ENCODE results near the gene SPRED1.
"Not testable (repeated sequence)": the region's sequence is repeated elsewhere in the genome, so short reads cannot be mapped to it uniquely, and the experiment has no call there.

SPRED1 gene

DNA sequence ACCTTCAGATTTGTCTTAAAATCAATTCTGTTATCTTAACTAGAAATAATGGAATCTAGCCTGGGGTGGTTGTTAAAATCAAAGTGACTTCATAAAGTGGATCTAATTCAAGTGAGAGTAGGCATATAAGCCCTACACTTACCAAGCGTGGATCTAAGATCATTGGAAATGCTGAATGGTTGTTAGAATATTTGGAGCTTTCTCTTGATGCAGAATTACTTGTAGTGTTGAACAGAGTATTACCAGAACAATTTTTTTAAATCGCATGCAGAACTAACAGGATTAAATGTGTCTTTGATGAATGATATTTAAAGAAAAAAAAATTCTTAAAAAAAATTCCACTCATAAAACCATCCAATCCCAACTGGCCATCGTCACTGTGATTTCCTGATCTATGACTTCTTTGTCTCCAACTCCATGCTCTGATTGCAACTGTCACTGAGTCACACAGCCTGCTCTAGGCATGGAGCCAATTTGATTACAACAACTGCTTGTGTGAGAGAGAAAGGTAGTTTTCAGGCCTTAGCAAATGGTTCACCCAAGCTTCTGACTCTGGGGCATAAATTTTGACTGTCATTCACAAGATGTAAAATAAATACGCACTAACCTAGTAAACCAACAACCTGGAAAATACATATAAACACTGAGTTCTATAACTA, 25.9 kb upstream of the SPRED1 start:
- TF ChIP-seq CTCF (IDR thresholded peaks at IDR 0.05; ENCODE audit: low read depth, low read length, missing control alignments) = no peak
- Histone ChIP-seq H3K4me3 (ENCODE audit: low read depth, low read length) (no peak overlapping the region), H3K27ac (no peak overlapping the region), H3K36me3 (replicated peaks) (no peaks in the 10 kb centered on the region), H3K27me3 (replicated peaks) (no peaks in the 10 kb centered on the region)
- DNase-seq = peak; percentile 93
- in situ Hi-C loops (cut with HindIII; ENCODE audit: low pct_ligation_motif_present, low sequenced_read_pairs) = no loop called here

GRCh38 chr15:38227941-38228340, 24.7 kb upstream of the SPRED1 start:
- H3K27me3 ChIP-seq (replicated peaks) = no peaks in the 10 kb centered on the region
- in situ Hi-C loops (cut with HindIII; ENCODE audit: low pct_ligation_motif_present, low sequenced_read_pairs) = no loop called here
- no peaks in the 10 kb centered on the region for H3K36me3 ChIP-seq (replicated peaks)
- DNase-seq = no peak
- H3K27ac ChIP-seq = no peak overlapping the region
- H3K4me3 ChIP-seq (ENCODE audit: low read depth, low read length) = no peak overlapping the region
- no peak for TF ChIP-seq CTCF (IDR thresholded peaks at IDR 0.05; ENCODE audit: low read depth, low read length, missing control alignments)

GRCh38 chr15:38228618-38229017, 24.0 kb upstream of the SPRED1 start:
- no peak for DNase-seq
- no peaks in the 10 kb centered on the region for H3K36me3 ChIP-seq (replicated peaks)
- no peak overlapping the region for H3K4me3 ChIP-seq (ENCODE audit: low read depth, low read length)
- TF ChIP-seq CTCF (IDR thresholded peaks at IDR 0.05; ENCODE audit: low read depth, low read length, missing control alignments) = no peak
- H3K27me3 ChIP-seq (replicated peaks) = no peaks in the 10 kb centered on the region
- H3K27ac ChIP-seq = no peak overlapping the region
- in situ Hi-C loops (cut with HindIII; ENCODE audit: low pct_ligation_motif_present, low sequenced_read_pairs) = no loop called here

DNA sequence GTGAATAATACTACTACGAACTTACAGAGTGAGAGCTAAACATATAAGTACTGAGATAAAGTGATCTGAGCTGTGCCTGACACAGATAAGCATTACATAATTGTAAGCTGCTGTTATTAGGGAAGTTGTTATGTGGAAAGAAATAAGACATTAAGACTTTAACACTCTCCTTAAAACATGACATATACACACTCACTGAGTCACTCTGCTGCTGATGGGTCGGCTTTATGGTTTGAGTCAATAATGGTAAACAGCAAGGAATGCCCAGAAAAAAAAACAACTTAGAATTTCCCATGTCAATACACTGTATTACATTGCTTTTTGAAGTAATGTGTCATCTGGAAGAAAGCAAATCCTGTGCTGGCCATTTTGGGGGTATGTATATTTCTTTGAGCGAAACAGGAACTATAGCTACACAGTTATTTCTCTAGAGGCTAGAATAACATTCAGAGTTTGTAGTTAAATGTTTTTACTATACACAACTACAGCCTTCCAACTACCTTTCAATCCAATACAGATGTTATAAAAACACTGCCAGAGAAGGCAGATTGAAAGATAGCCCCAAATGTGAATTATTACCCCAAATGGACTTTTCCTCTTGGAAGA, 22.8 kb upstream of the SPRED1 start:
- TF ChIP-seq CTCF (IDR thresholded peaks at IDR 0.05; ENCODE audit: low read depth, low read length, missing control alignments) = no peak
- H3K4me3 ChIP-seq (ENCODE audit: low read depth, low read length) = no peak overlapping the region
- in situ Hi-C loops (cut with HindIII; ENCODE audit: low pct_ligation_motif_present, low sequenced_read_pairs) = no loop called here
- no peak overlapping the region for H3K27ac ChIP-seq
- DNase-seq = no peak
- no peaks in the 10 kb centered on the region for H3K27me3 ChIP-seq (replicated peaks)
- H3K36me3 ChIP-seq (replicated peaks) = no peaks in the 10 kb centered on the region

- Histone ChIP-seq H3K27me3 (replicated peaks) (no peaks in the 10 kb centered on the region), H3K36me3 (replicated peaks) (no peaks in the 10 kb centered on the region), H3K4me3 (ENCODE audit: low read depth, low read length) (no peak overlapping the region), H3K27ac (no peak overlapping the region)
- TF ChIP-seq CTCF (IDR thresholded peaks at IDR 0.05; ENCODE audit: low read depth, low read length, missing control alignments) = no peak
- in situ Hi-C loops (cut with HindIII; ENCODE audit: low pct_ligation_motif_present, low sequenced_read_pairs) = no loop called here
- DNase-seq = no peak
These were observed 21.2 kb upstream of the SPRED1 start for GRCh38 chr15:38231436-38231835.

DNA sequence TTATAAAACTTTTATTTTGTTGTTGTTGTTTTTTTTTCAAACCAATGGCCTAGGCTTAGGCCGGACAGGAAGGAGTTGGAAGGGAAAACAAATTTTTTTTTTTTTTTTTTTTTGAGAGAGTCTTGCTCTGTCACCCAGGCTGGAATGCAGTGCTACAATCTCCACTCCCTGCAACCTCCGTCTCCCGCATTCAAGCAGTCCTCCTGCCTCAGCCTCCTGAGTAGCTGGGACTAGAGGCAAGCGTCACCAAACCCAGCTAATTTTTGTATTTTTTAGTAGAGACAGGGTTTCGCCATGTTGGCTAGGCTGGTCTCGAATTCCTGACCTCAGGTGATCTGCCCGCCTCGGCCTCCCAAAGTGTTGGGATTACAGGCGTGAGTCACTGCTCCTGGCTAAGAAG, 15.6 kb upstream of the SPRED1 start:
- H3K27ac ChIP-seq; DNase-seq; H3K4me3 ChIP-seq (ENCODE audit: low read depth, low read length); H3K27me3 ChIP-seq (replicated peaks); H3K36me3 ChIP-seq (replicated peaks); in situ Hi-C loops (cut with HindIII; ENCODE audit: low pct_ligation_motif_present, low sequenced_read_pairs): not testable (repeated sequence)
